Activated B cell treated with CpG ODN at 0.5 μM for 24 hours (primary cell): Measurements from ENCODE around the gene SCAF4. TPM values are rescaled to one million over a fixed set of nuclear protein-coding genes. Genes with fewer than 3 reads are reported as not detected.
A peak's percentile ranks its signal among the peaks of the same experiment; 100 is the strongest.

Source experiments
- ATAC-seq: fragments of 200-7000 bp; cut with Tn5 transposase; one replicate; pipeline ENCODE4 v1.10.0; 2021; ENCODE audit warnings: low read depth, mild to moderate bottlenecking, moderate library complexity
- CTCF ChIA-PET: fragments of 350-600 bp; sonication (Branson Sonifier 250); formaldehyde crosslinking; loops from one replicate; lab custom pipeline; 2021; ENCODE audit warnings: antibody characterized with exemption; lab: Charles Lee
- POLR2A ChIA-PET: fragments of 350-600 bp; sonication (Branson Sonifier 250); formaldehyde crosslinking; loops from one replicate; lab custom pipeline; 2021; ENCODE audit warnings: antibody characterized with exemption; lab: Charles Lee
- DNase-seq: peaks from one replicate; pipeline ENCODE4 v3.0.0; 2022
- H3K27ac Mint-ChIP-seq: one replicate; pipeline ENCODE4 v1.8.0; 2020; ENCODE audit warnings: mixed read lengths
- H3K27me3 Mint-ChIP-seq: one replicate; pipeline ENCODE4 v1.8.0; 2021; ENCODE audit warnings: mixed read lengths
- H3K36me3 Mint-ChIP-seq: one replicate; pipeline ENCODE4 v1.8.0; 2021; ENCODE audit warnings: low read depth, mixed read lengths
- H3K4me1 Mint-ChIP-seq: one replicate; pipeline ENCODE4 v1.8.0; 2021; ENCODE audit warnings: mixed read lengths
- H3K4me3 Mint-ChIP-seq: one replicate; pipeline ENCODE4 v1.8.0; 2020; ENCODE audit warnings: mild to moderate bottlenecking, mixed read lengths
- H3K9me3 Mint-ChIP-seq: one replicate; pipeline ENCODE4 v1.8.0; 2020; ENCODE audit warnings: mixed read lengths
- intact Hi-C: fragments of 100-400 bp; cut with micrococcal nuclease; formaldehyde crosslinking; loops from one replicate; pipeline ENCODE4 v1.15.1; 2024
- total RNA-seq: library from RNA; stranded (reverse); gene quantifications from 2 replicates; pipeline ENCODE4 v1.2.3, GENCODE V29; 2022
- TF ChIP-seq, protein P1 (sequence below): fragments of 200-600 bp; IDR thresholded peaks from one replicate; pipeline ENCODE4 v1.8.0; 2022; ENCODE audit warnings: antibody characterized with exemption, mild to moderate bottlenecking

Gene SCAF4, protein sequence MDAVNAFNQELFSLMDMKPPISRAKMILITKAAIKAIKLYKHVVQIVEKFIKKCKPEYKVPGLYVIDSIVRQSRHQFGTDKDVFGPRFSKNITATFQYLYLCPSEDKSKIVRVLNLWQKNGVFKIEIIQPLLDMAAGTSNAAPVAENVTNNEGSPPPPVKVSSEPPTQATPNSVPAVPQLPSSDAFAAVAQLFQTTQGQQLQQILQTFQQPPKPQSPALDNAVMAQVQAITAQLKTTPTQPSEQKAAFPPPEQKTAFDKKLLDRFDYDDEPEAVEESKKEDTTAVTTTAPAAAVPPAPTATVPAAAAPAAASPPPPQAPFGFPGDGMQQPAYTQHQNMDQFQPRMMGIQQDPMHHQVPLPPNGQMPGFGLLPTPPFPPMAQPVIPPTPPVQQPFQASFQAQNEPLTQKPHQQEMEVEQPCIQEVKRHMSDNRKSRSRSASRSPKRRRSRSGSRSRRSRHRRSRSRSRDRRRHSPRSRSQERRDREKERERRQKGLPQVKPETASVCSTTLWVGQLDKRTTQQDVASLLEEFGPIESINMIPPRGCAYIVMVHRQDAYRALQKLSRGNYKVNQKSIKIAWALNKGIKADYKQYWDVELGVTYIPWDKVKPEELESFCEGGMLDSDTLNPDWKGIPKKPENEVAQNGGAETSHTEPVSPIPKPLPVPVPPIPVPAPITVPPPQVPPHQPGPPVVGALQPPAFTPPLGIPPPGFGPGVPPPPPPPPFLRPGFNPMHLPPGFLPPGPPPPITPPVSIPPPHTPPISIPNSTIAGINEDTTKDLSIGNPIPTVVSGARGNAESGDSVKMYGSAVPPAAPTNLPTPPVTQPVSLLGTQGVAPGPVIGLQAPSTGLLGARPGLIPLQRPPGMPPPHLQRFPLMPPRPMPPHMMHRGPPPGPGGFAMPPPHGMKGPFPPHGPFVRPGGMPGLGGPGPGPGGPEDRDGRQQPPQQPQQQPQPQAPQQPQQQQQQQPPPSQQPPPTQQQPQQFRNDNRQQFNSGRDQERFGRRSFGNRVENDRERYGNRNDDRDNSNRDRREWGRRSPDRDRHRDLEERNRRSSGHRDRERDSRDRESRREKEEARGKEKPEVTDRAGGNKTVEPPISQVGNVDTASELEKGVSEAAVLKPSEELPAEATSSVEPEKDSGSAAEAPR
- total RNA-seq, result 71.6 and 80.5 TPM in 2 replicates

DNA sequence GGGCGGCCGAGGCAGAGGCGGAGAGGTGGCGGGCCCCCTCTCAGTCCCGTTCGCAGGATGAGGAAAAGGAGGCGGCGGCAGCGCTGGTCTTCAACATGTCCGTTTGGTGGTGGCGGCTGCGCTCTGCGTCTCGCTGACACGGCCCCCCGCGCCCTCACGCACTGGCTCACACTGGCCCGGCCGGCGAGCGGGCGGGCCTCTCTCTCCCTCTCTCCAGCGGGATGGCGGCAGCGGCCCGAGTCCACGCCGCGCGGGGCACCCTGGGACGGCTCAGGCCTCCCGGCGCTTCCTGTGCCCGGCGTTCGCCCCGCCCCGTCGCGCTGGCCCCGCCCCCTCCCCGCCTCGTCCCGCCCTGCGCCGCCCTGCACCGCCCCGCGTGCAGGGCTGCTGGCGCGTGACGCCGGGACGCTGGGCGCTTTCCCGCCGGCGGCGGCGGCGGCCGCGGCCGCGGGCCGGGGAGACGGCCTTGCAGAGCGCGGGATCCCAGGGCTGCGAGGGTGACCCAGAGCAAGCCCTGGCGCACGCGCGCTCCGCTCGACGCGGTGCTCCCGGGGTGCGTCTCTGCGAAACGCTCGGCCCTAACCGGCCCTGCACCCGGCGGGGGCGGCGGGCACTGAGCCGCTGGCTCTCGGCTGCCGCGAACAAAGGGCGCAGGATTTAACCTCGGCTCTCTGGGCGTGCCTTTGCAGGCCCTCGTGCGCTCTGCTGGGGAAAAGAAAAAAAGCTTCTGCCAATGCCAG, at the start of gene SCAF4:
TSS of gene SCAF4 (minus strand) at position 262 of the 740 bp plus-strand sequence. CDS start 426 bp downstream, outside the sequence.
- Mint-ChIP-seq H3K27me3 (no peaks in the 10 kb centered on the region), H3K4me1 (peaks cover 21% of the 10 kb centered on the region), H3K4me3 (no peak within 1 kb of the TSS), H3K27ac (peak within 1 kb of the TSS; percentile 84), H3K9me3 (no peaks in the 10 kb centered on the region), H3K36me3 (peaks cover 3% of the 10 kb centered on the region)
- ChIA-PET POLR2A (interaction anchor here (0.5 to 6.2 kb wide), 6 partner anchors 21 to 880 kb away, joined by 3 to 90 read pairs (median 3); partner anchors contain the start of gene CFAP298), CTCF (no interaction called here)
- TF ChIP-seq, protein P1, sequence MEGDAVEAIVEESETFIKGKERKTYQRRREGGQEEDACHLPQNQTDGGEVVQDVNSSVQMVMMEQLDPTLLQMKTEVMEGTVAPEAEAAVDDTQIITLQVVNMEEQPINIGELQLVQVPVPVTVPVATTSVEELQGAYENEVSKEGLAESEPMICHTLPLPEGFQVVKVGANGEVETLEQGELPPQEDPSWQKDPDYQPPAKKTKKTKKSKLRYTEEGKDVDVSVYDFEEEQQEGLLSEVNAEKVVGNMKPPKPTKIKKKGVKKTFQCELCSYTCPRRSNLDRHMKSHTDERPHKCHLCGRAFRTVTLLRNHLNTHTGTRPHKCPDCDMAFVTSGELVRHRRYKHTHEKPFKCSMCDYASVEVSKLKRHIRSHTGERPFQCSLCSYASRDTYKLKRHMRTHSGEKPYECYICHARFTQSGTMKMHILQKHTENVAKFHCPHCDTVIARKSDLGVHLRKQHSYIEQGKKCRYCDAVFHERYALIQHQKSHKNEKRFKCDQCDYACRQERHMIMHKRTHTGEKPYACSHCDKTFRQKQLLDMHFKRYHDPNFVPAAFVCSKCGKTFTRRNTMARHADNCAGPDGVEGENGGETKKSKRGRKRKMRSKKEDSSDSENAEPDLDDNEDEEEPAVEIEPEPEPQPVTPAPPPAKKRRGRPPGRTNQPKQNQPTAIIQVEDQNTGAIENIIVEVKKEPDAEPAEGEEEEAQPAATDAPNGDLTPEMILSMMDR, result no peak
- intact Hi-C loops, result loop anchor here (1.0 to 5.0 kb wide), 13 partner anchors 18 to 1910 kb away; partner anchors contain the start of genes CFAP298, CRYZL1, ITSN1 and MIS18A
- ATAC-seq (peak; percentile 84), DNase-seq (peak; percentile 82)

DNA sequence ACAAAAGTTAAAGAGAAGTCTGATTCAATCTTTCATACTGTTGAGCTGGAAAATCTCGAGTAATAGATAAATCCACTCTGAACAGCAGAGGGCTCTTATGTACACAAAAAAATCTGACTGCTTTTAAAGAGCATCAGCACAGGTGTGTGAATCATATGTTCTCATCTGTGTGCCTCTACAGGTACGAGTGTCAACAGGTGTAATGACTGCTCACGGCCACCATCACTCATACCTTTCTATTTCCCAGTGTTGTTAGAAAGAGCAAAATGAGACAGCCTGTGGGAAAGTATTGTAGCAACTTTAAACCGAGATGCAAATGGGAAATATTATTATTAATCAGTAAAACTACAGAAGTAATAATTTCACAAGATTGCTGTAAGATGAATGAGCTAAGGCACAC, 49.0 kb upstream of the SCAF4 start:
- H3K4me1 Mint-ChIP-seq, result peaks cover 25% of the 10 kb centered on the region
- H3K36me3 Mint-ChIP-seq, result no peaks in the 10 kb centered on the region
- ATAC-seq, result no peak
- intact Hi-C loops, result loop anchor here (1.0 to 2.0 kb wide), 2 partner anchors 92 to 820 kb away; partner anchors contain the start of gene HUNK
- no peak for DNase-seq
- H3K27ac Mint-ChIP-seq, result no peak overlapping the region
- ChIA-PET CTCF (interaction anchor here (0.6 to 1.7 kb wide), 5 partner anchors 47 to 820 kb away, joined by 3 to 8 read pairs (median 5); no protein-coding TSS in a partner anchor), POLR2A (no interaction called here)
- no peak overlapping the region for H3K4me3 Mint-ChIP-seq
- no peaks in the 10 kb centered on the region for H3K27me3 Mint-ChIP-seq
- no peaks in the 10 kb centered on the region for H3K9me3 Mint-ChIP-seq
- TF ChIP-seq, protein P1, result no peak

DNA sequence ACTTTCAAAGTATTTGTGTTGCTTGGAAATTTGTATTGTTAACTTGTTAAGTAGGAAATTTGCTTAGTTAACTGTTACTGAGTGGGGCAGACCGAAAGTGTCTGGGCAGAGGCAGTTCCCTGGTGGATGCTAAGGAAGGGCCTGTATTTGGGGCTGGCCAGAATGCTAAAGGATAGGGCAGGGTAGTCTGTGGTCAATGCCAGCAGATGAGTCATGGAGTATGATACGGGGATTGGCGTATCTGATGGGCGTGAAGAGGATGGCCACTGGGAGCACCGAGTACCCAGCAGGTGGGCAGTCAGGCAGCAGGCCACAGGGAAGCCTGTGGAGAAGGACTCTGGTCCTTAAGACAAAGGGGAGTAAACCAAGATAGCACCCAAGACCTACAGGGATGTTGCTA, 46.6 kb upstream of the SCAF4 start:
- no peaks in the 10 kb centered on the region for H3K9me3 Mint-ChIP-seq
- TF ChIP-seq, protein P1, result no peak
- ATAC-seq (no peak), DNase-seq (no peak)
- H3K27me3 Mint-ChIP-seq, result no peaks in the 10 kb centered on the region
- ChIA-PET CTCF (no interaction called here), POLR2A (no interaction called here)
- H3K4me1 Mint-ChIP-seq, result peaks cover 39% of the 10 kb centered on the region
- H3K4me3 Mint-ChIP-seq, result no peak overlapping the region
- no peaks in the 10 kb centered on the region for H3K36me3 Mint-ChIP-seq
- intact Hi-C loops, result loop anchor here (10.0 kb wide), 1 partner anchor 224 kb away; no protein-coding TSS in a partner anchor
- peak overlapping the region; percentile 60 for H3K27ac Mint-ChIP-seq

DNA sequence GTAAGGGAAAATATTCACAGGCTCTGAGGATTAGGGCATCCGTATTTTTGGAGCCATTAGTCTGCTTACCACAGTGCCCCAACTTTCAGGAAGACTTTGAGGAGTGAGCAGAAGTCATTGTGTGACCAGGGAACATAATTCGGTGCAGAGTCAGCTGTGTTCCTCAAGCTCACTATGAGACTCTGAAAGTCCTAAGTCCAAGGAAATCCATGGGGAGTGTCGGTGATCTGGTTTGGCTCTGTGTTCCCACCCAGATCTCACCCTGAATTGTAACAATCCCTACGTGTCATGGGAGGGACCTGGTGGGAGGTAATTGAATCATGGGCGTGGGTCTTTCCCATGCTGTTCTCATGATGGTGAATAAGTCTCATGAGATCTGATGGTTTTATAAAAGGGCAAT, 45.9 kb upstream of the SCAF4 start:
- ATAC-seq (no peak), DNase-seq (no peak)
- Mint-ChIP-seq H3K9me3 (no peaks in the 10 kb centered on the region), H3K36me3 (no peaks in the 10 kb centered on the region), H3K27ac (peak overlapping the region; percentile 60), H3K4me3 (no peak overlapping the region), H3K27me3 (no peaks in the 10 kb centered on the region), H3K4me1 (peaks cover 46% of the 10 kb centered on the region)
- POLR2A ChIA-PET, result no interaction called here
- CTCF ChIA-PET, result no interaction called here
- TF ChIP-seq, protein P1, result no peak
- intact Hi-C loops, result loop anchor here (10.0 kb wide), 1 partner anchor 223 kb away; no protein-coding TSS in a partner anchor
